K562 (cell line): Measurements from ENCODE around the gene SERINC3. TPM values are rescaled to one million over a fixed set of nuclear protein-coding genes. Genes with fewer than 3 reads are reported as not detected.
A peak's percentile ranks its signal among the peaks of the same experiment; 100 is the strongest.

ENCODE experiments used
- ATAC-seq: fragments of 200-7000 bp; cut with Tn5 transposase; 3 replicates; pipeline ENCODE4 v1.9.1; 2020; ENCODE audit warnings: moderate library complexity
- BruUV-seq: library from RNA; stranded (reverse); fragments of 400-500 nt; replicated peaks from 2 replicates; lab custom pipeline; 2021; lab: Mats Ljungman, UMichigan
- CTCF ChIA-PET: fragments of 300-600 bp; formaldehyde crosslinking; extraction: SDS; loops from one replicate; lab custom pipeline; 2021; ENCODE audit warnings: low intra/inter-chr PET ratio; lab: Yijun Ruan, JAX
- POLR2A ChIA-PET: fragments of 300-600, 350-650 bp; sonication (Branson Sonifier 250); formaldehyde crosslinking; extraction: SDS; loops from one replicate; lab custom pipeline; 2021; ENCODE audit warnings: antibody characterized with exemption, inconsistent platforms; lab: Yijun Ruan, JAX
- DNase-seq, 4 experiments: peaks; one replicate each; pipeline versions ENCODE4 v3.0.0 to v3.0.0-alpha.2; 2011 to 2018; ENCODE audit warnings: low spot score in 3 of 4, mixed read lengths in 3 of 4; ENCODE audit errors: extremely low read depth in 1 of 4
- FAIRE-seq: peaks from 2 replicates; lab custom pipeline; 2011; peaks lifted over from hg19 to GRCh38; lab: Jason Lieb, UNC
- H2AFZ ChIP-seq: 2 replicates; pipeline ENCODE4 v1.6.0; 2011; ENCODE audit warnings: low read depth, low read length, control low read depth, inconsistent platforms
- H3K27ac ChIP-seq: fragments of 200-600 bp; 3 replicates; pipeline ENCODE4 v1.8.0; 2011; ENCODE audit warnings: low read depth, mild to moderate bottlenecking, control low read depth, inconsistent platforms, low read length, moderate library complexity, mixed read lengths; ENCODE audit errors: extremely low read depth
- H3K27me3 ChIP-seq, 2 experiments: fragments of 300-600 bp in 1 of 2; 2 replicates in 1 of 2; 3 replicates in 1 of 2; pipeline versions ENCODE4 v1.6.0 to v1.8.0; 2011; ENCODE audit warnings: inconsistent platforms in 2 of 2, low read length in 2 of 2, mild to moderate bottlenecking in 1 of 2, mixed read lengths in 1 of 2, moderate library complexity in 1 of 2; ENCODE audit not compliant: control insufficient read depth in 2 of 2, insufficient read depth in 2 of 2
- H3K36me3 ChIP-seq: fragments of 300-600 bp; 3 replicates; pipeline ENCODE4 v1.8.0; 2011; ENCODE audit warnings: mild to moderate bottlenecking, low read length, inconsistent platforms; ENCODE audit not compliant: control insufficient read depth, insufficient read depth
- H3K4me1 ChIP-seq, 2 experiments: fragments of 200-600 bp in 1 of 2; replicated peaks in 1 of 2; 2 replicates in 1 of 2; 3 replicates in 1 of 2; pipeline versions ENCODE4 v1.5.1 to v1.8.0; 2011; ENCODE audit warnings: inconsistent platforms in 2 of 2, low read length in 2 of 2, mild to moderate bottlenecking in 1 of 2, mixed read lengths in 1 of 2, moderate library complexity in 1 of 2; ENCODE audit not compliant: control insufficient read depth in 2 of 2, insufficient read depth in 2 of 2
- H3K4me2 ChIP-seq: 2 replicates; pipeline ENCODE4 v1.6.1; 2011; ENCODE audit warnings: low read length, control low read depth, inconsistent platforms, mixed read lengths; ENCODE audit not compliant: insufficient read depth
- H3K4me3 ChIP-seq: fragments of 200-600 bp; sonication (generic), shearing (Covaris generic); 2 replicates; pipeline ENCODE4 v1.5.1; 2016; ENCODE audit warnings: control low read depth, inconsistent platforms
- H3K79me2 ChIP-seq: fragments of 200-600 bp; 3 replicates; pipeline ENCODE4 v1.8.0; 2011; ENCODE audit warnings: low read length, inconsistent platforms; ENCODE audit not compliant: control insufficient read depth, insufficient read depth
- H3K9ac ChIP-seq, 2 experiments: 2 replicates each; pipeline versions ENCODE4 v1.6.0 to v1.6.1; 2011; ENCODE audit warnings: low read depth in 2 of 2, low read length in 2 of 2, control low read depth in 1 of 2, inconsistent platforms in 1 of 2, mild to moderate bottlenecking in 1 of 2, mixed read lengths in 1 of 2; ENCODE audit not compliant: insufficient read depth in 1 of 2
- H3K9me1 ChIP-seq: one replicate; pipeline ENCODE4 v1.6.0; 2011; ENCODE audit warnings: inconsistent platforms, mild to moderate bottlenecking, low read length, moderate library complexity; ENCODE audit not compliant: control insufficient read depth, insufficient read depth
- H3K9me3 ChIP-seq: replicated peaks from 2 replicates; pipeline ENCODE4 v1.5.1; 2011; ENCODE audit warnings: low read depth, low read length, inconsistent platforms; ENCODE audit not compliant: control insufficient read depth, insufficient read depth
- H4K20me1 ChIP-seq: replicated peaks from 2 replicates; pipeline ENCODE4 v1.6.1; 2011; ENCODE audit warnings: low read length, inconsistent platforms, mixed read lengths; ENCODE audit not compliant: control insufficient read depth, insufficient read depth
- DNMT1 ChIP-seq: fragments of 450-650 bp; IDR thresholded peaks from 2 replicates; pipeline ENCODE4 v1.6.1; 2016; ENCODE audit warnings: antibody characterized with exemption, mild to moderate bottlenecking
- HMBOX1 ChIP-seq: sonication (generic); IDR thresholded peaks from 2 replicates; pipeline ENCODE4 v1.6.1; 2016
- HMGN3 ChIP-seq: IDR thresholded peaks from 2 replicates; pipeline ENCODE4 v1.6.1; 2011; ENCODE audit warnings: borderline replicate concordance, low read depth, mild to moderate bottlenecking, mixed read lengths, low read length; ENCODE audit not compliant: insufficient read length; ENCODE audit errors: extremely low read depth
- MTA1 ChIP-seq: fragments of 450-650 bp; IDR thresholded peaks from 2 replicates; pipeline ENCODE4 v1.6.1; 2017; ENCODE audit warnings: borderline replicate concordance
- TAL1 ChIP-seq: fragments of 450-650 bp; IDR thresholded peaks from 2 replicates; pipeline ENCODE4 v1.6.1; 2016; ENCODE audit warnings: mild to moderate bottlenecking
- THRA ChIP-seq: fragments of 450-650 bp; IDR thresholded peaks from 2 replicates; pipeline ENCODE4 v1.6.1; 2017; ENCODE audit warnings: mild to moderate bottlenecking, moderate library complexity
- WGBS: fragments of 100-300 bp; shearing (Covaris generic); methylation state at CpG from one replicate; pipeline ENCODE4 v1.1.6; 2016; ENCODE audit warnings: low coverage, mixed read lengths; ENCODE audit not compliant: insufficient coverage; ENCODE audit errors: missing lambda C conversion rate; 5-methylcytosine and 5-hydroxymethylcytosine counted together
- in situ Hi-C: fragments of 300-500 bp; cut with MboI; formaldehyde crosslinking; loops from 4 replicates; pipeline ENCODE4 v1.15.0; 2018; ENCODE audit warnings: inconsistent platforms, mixed read lengths
- intact Hi-C: fragments of 100-400 bp; cut with micrococcal nuclease; formaldehyde crosslinking; loops from 2 replicates; pipeline ENCODE4 v1.14.2; 2022
- polyA plus RNA-seq, 8 experiments: library from polyadenylated mRNA; depleted of rRNA in 4 of 8; stranded (reverse) in 5 of 8; unstranded in 3 of 8; fragments of >200 nt; fragmentation: Nextera tagmentation in 2 of 8; fragmentation: Illumina TruSeq in 1 of 8; extraction: Ambion mirVana in 2 of 8; extraction: Trizol in 1 of 8; gene quantifications; 2 replicates each; pipeline versions ENCODE4 v1.2.1 to v1.2.3, GENCODE V29; 2011 to 2014; ENCODE audit warnings: inconsistent platforms in 1 of 8, missing spikeins in 1 of 8
- total RNA-seq, 7 experiments: library from RNA; depleted of rRNA in 6 of 7; stranded (reverse); fragments of >200 nt in 6 of 7; fragmentation: Illumina TruSeq in 2 of 7; extraction: Trizol in 2 of 7; gene quantifications; 2 replicates each; pipeline versions ENCODE4 v1.2.1 to v1.2.3, GENCODE V29; 2011 to 2021; ENCODE audit warnings: low replicate concordance in 1 of 7
- TF ChIP-seq, protein P1 (sequence below): conservative IDR thresholded peaks from 2 replicates; pipeline ENCODE4 v1.6.1; 2011; ENCODE audit warnings: low read depth, mild to moderate bottlenecking, low read length; ENCODE audit not compliant: control insufficient read depth

The SERINC3 gene
- total and polyA plus RNA-seq, 9 of the 15 experiments (the other 6 are each of a cell fraction or from before 2014, with no cell fraction given): 24.7 to 107 (median 48.8) TPM

DNA sequence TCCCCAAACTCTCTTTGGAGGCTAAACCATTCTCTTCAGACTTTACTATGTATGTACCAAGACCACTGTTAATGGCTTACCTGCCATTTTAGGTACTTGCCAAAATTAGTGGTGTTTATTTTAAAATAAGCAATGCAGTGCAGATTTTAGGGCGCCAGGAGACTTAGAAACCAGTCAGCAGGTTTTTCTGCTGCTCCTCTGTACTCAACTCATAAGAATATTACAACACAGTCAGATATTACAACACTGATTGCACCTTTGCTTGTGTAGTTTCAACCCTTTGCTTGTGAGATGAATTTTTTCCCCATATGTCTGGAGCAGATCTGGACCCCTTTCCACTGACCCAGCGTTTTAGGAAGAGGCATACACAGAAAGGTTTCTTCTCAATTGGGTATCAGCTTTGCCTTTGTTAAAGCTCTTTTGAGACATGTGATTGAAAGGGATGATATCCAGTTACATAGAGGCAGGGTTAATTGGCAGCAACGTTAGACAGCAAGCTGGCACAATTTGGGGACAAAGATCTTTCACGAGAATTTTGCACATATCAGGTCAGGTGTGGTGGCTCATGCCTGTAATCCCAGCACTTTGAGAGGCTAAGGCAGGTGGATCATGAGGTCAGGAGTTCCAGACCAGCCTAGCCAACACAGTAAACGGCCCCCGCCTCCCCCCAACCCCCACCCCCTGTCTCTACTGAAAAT is 40.0 kb downstream of the SERINC3 start (continued):
- TF ChIP-seq DNMT1: no peak

DNA sequence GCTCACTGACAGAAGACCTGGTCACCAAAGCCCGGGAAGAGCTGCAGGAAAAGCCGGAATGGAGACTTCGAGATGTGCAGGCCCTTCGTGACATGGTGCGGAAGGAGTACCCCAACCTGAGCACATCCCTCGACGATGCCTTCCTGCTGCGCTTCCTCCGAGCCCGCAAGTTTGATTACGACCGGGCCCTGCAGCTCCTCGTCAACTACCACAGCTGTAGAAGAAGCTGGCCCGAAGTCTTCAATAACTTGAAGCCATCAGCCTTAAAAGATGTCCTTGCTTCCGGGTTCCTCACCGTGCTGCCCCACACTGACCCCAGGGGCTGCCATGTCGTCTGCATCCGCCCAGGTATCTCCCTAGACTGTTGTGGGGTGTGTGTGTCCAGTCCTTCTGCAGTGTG is 41.8 kb downstream of the SERINC3 start:
- no peak for TF ChIP-seq TAL1
- in situ Hi-C loops: no loop called here
- DNase-seq (no peak), FAIRE-seq (no peak), ATAC-seq (no peak)
- Histone ChIP-seq H4K20me1 (no peaks in the 10 kb centered on the region), H3K36me3 (peaks cover 31% of the 10 kb centered on the region; the same call in 2 of the 3 replicates), H2AFZ (no peak overlapping the region), H3K4me1 (peaks cover 15 to 22% of the 10 kb centered on the region in 2 experiments; a peak in 4 of 5 replicates), H3K9me3 (no peaks in the 10 kb centered on the region), H3K9ac (0 out of 4 replicates have a peak overlapping the region, but pooled peaks of 1 of the 2 experiments have one; percentile 4), H3K79me2 (peaks cover 14% of the 10 kb centered on the region; the same call in 1 of the 3 replicates), H3K27me3 (no peaks in the 10 kb centered on the region; a peak in 1 of 5 replicates), H3K4me3 (no peak overlapping the region), H3K9me1 (no peaks in the 10 kb centered on the region), H3K27ac (no peak overlapping the region), H3K4me2 (no peak overlapping the region)
- ChIA-PET POLR2A (no interaction called here), CTCF (no interaction called here)
- WGBS: 87% methylated on average over 18 of the region's 18 CpGs
- intact Hi-C loops: no loop called here
- no TSS peak for BruUV-seq

GRCh38 chr20:44479643-44480042 is 42.2 kb downstream of the SERINC3 start:
- no peak overlapping the region for H3K4me2 ChIP-seq
- BruUV-seq: no TSS peak
- no peak for TF ChIP-seq THRA
- no peak for TF ChIP-seq HMBOX1
- TF ChIP-seq HMGN3: no peak
- TF ChIP-seq, protein P1, sequence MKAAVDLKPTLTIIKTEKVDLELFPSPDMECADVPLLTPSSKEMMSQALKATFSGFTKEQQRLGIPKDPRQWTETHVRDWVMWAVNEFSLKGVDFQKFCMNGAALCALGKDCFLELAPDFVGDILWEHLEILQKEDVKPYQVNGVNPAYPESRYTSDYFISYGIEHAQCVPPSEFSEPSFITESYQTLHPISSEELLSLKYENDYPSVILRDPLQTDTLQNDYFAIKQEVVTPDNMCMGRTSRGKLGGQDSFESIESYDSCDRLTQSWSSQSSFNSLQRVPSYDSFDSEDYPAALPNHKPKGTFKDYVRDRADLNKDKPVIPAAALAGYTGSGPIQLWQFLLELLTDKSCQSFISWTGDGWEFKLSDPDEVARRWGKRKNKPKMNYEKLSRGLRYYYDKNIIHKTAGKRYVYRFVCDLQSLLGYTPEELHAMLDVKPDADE: no peak
- TF ChIP-seq MTA1: no peak

More at GRCh38 chr20:44479643-44480042, 42.2 kb downstream of the SERINC3 start:
- Histone ChIP-seq H3K27me3 (no peaks in the 10 kb centered on the region; a peak in 1 of 5 replicates), H2AFZ (no peak overlapping the region), H3K27ac (no peak overlapping the region), H3K9me1 (no peaks in the 10 kb centered on the region), H3K4me1 (peaks cover 17 to 22% of the 10 kb centered on the region in 2 experiments; a peak in 4 of 5 replicates), H4K20me1 (no peaks in the 10 kb centered on the region), H3K9me3 (no peaks in the 10 kb centered on the region), H3K79me2 (peaks cover 14% of the 10 kb centered on the region; the same call in 1 of the 3 replicates), H3K4me3 (no peak overlapping the region), H3K9ac (no peak overlapping the region), H3K36me3 (peaks cover 30% of the 10 kb centered on the region; the same call in 2 of the 3 replicates)
- intact Hi-C loops: no loop called here
- DNase-seq: no peak
- FAIRE-seq: no peak
- ChIA-PET POLR2A (interaction anchor here (1.0 kb wide), 1 partner anchor 16 kb away, joined by 3 read pairs; no protein-coding TSS in a partner anchor), CTCF (no interaction called here)
- no peak for ATAC-seq
- 78% methylated on average over 5 of the region's 5 CpGs for WGBS
- in situ Hi-C loops: no loop called here
